Fibroblast of lung (primary cell): ENCODE data around the gene NLGN4X. TPM values are rescaled to one million over a fixed set of nuclear protein-coding genes. Genes with fewer than 3 reads are reported as not detected.

Source experiments
- DNase-seq, 2 donors: peaks; one replicate each; pipeline versions ENCODE4 v3.0.0 to v3.0.0-alpha.2; 2010; ENCODE audit warnings: low read depth in 2 of 2
- H2AFZ ChIP-seq: 2 replicates; pipeline ENCODE4 v1.5.1; 2012; ENCODE audit warnings: low read length, control low read depth, inconsistent platforms
- H3K27ac ChIP-seq: 2 replicates; pipeline ENCODE4 v1.5.1; 2011; ENCODE audit warnings: low read length, control low read depth; ENCODE audit not compliant: insufficient read depth
- H3K27me3 ChIP-seq: 2 replicates; pipeline ENCODE4 v1.5.1; 2011; ENCODE audit warnings: mild to moderate bottlenecking, low read length; ENCODE audit not compliant: control insufficient read depth, insufficient read depth
- H3K36me3 ChIP-seq: 2 replicates; pipeline ENCODE4 v1.5.1; 2011; ENCODE audit warnings: low read length; ENCODE audit not compliant: control insufficient read depth, insufficient read depth
- H3K4me1 ChIP-seq: 2 replicates; pipeline ENCODE4 v1.5.1; 2011; ENCODE audit warnings: low read length; ENCODE audit not compliant: control insufficient read depth, insufficient read depth; ENCODE audit errors: extremely low read depth
- H3K4me2 ChIP-seq: 2 replicates; pipeline ENCODE4 v1.5.1; 2011; ENCODE audit warnings: low read length, control low read depth; ENCODE audit not compliant: insufficient read depth; ENCODE audit errors: extremely low read depth
- H3K4me3 ChIP-seq, 4 experiments: fragments of 200-600 bp in 1 of 4; sonication (generic) in 1 of 4; replicated peaks in 1 of 4; 2 replicates each; pipeline ENCODE4 v1.5.1; 2011 to 2016; ENCODE audit warnings: low read length in 4 of 4, low read depth in 3 of 4, mild to moderate bottlenecking in 3 of 4, control low read depth in 2 of 4, inconsistent platforms in 1 of 4, mixed read lengths in 1 of 4; ENCODE audit not compliant: insufficient read depth in 1 of 4; ENCODE audit errors: control extremely low read depth in 1 of 4
- H3K79me2 ChIP-seq: 2 replicates; pipeline ENCODE4 v1.5.1; 2012; ENCODE audit warnings: mild to moderate bottlenecking, low read length, inconsistent platforms; ENCODE audit not compliant: control insufficient read depth, insufficient read depth
- H3K9ac ChIP-seq: 2 replicates; pipeline ENCODE4 v1.5.1; 2011; ENCODE audit warnings: mild to moderate bottlenecking, low read length, control low read depth; ENCODE audit not compliant: insufficient read depth
- H3K9me3 ChIP-seq: 2 replicates; pipeline ENCODE4 v1.5.1; 2012; ENCODE audit warnings: low read depth, low read length; ENCODE audit not compliant: control insufficient read depth, insufficient read depth
- H4K20me1 ChIP-seq: 2 replicates; pipeline ENCODE4 v1.5.1; 2011; ENCODE audit warnings: low read length; ENCODE audit not compliant: control insufficient read depth, insufficient read depth; ENCODE audit errors: extremely low read depth
- EZH2 ChIP-seq: IDR thresholded peaks from 2 replicates; pipeline ENCODE4 v1.5.1; 2012; ENCODE audit warnings: low read length, control low read depth, mild to moderate bottlenecking; ENCODE audit errors: missing control alignments
- polyA plus RNA-seq, 2 donors: library from polyadenylated mRNA; depleted of rRNA in 1 of 2; stranded (reverse) in 1 of 2; unstranded in 1 of 2; fragments of >200 nt; gene quantifications; 2 replicates each; pipeline ENCODE4 v1.2.1, GENCODE V29; 2011 to 2012; ENCODE audit warnings: missing spikeins in 1 of 2
- total RNA-seq: library from RNA; depleted of rRNA; stranded (reverse); fragments of >200 nt; gene quantifications from 2 replicates; pipeline ENCODE4 v1.2.1, GENCODE V29; 2014
- TF ChIP-seq, protein P1 (sequence below), 2 donors: IDR thresholded peaks in 1 of 2; conservative IDR thresholded peaks in 1 of 2; 1 replicate in 1 of 2; 2 replicates in 1 of 2; pipeline ENCODE4 v1.5.1; 2011 to 2012; ENCODE audit warnings: low read length in 2 of 2, control low read depth in 1 of 2, inconsistent platforms in 1 of 2, low read depth in 1 of 2, mild to moderate bottlenecking in 1 of 2

Gene NLGN4X
- total and polyA plus RNA-seq, 2 donors (not counting 1 experiment from before 2014, with no cell fraction given): 0.16 TPM; not detected in 1

DNA sequence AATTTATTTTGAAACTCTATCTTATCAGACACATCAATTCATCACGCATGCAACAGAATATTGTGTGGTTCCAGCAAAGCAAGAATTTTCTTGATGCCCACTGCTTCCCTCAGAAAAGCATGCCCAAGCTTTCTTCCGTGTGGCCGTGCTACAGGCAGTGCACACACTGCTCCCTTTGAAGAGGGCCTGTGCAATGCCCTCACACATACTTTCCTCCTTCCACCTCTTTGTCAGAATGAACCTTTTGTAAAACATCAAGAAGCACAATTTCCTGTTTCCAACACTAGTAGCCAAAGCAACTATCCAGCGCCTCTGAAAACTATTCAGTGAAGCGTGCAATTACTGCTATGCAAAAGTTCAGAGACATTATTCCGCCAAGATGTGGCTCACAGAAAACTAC is 201.7 kb downstream of the NLGN4X start:
- no peaks in the 10 kb centered on the region for H3K27me3 ChIP-seq
- no peak overlapping the region for H3K4me3 ChIP-seq
- no peak overlapping the region for H3K9ac ChIP-seq
- H3K4me1 ChIP-seq: no peaks in the 10 kb centered on the region
- H3K4me2 ChIP-seq: no peak overlapping the region
- TF ChIP-seq EZH2: no peak
- TF ChIP-seq, protein P1, sequence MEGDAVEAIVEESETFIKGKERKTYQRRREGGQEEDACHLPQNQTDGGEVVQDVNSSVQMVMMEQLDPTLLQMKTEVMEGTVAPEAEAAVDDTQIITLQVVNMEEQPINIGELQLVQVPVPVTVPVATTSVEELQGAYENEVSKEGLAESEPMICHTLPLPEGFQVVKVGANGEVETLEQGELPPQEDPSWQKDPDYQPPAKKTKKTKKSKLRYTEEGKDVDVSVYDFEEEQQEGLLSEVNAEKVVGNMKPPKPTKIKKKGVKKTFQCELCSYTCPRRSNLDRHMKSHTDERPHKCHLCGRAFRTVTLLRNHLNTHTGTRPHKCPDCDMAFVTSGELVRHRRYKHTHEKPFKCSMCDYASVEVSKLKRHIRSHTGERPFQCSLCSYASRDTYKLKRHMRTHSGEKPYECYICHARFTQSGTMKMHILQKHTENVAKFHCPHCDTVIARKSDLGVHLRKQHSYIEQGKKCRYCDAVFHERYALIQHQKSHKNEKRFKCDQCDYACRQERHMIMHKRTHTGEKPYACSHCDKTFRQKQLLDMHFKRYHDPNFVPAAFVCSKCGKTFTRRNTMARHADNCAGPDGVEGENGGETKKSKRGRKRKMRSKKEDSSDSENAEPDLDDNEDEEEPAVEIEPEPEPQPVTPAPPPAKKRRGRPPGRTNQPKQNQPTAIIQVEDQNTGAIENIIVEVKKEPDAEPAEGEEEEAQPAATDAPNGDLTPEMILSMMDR (conservative IDR thresholded peaks at IDR 0.05 in 1 of 2, IDR thresholded peaks at IDR 0.05 in 1 of 2; ENCODE audit: low read depth in 1 of 2, low read length in 2 of 2): no peak
- H3K79me2 ChIP-seq: no peaks in the 10 kb centered on the region
- no peak overlapping the region for H2AFZ ChIP-seq
- no peaks in the 10 kb centered on the region for H3K9me3 ChIP-seq
- H3K27ac ChIP-seq: no peak overlapping the region
- H4K20me1 ChIP-seq: no peaks in the 10 kb centered on the region
- DNase-seq: peak in 1 of 2 donors; percentile 10
- no peaks in the 10 kb centered on the region for H3K36me3 ChIP-seq

DNA sequence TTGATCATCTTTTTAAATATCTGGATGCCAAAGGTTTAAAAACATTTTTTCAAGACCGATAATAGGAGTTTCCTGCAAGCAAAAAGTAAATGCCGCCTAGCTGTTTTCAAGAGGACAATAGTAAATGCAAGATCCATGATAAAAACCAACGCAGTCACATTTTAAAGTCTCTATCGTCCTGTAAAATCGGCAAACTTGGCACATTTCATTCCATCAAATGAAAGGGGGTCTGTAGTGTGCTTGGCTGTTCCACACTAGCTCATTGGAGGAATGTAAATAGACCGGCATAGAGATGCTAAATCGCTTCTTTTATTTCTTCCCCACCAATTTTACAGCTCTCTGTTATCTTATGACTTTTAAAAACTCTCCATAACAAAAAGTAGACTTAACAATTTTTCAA is 202.2 kb downstream of the NLGN4X start:
- Histone ChIP-seq H3K4me1 (no peaks in the 10 kb centered on the region), H3K27me3 (no peaks in the 10 kb centered on the region), H3K4me3 (no peak overlapping the region), H3K36me3 (no peaks in the 10 kb centered on the region), H3K79me2 (no peaks in the 10 kb centered on the region), H3K27ac (no peak overlapping the region), H3K9me3 (no peaks in the 10 kb centered on the region), H3K4me2 (no peak overlapping the region), H3K9ac (no peak overlapping the region), H4K20me1 (no peaks in the 10 kb centered on the region), H2AFZ (no peak overlapping the region)
- no peak for DNase-seq
- TF ChIP-seq, protein P1 (conservative IDR thresholded peaks at IDR 0.05 in 1 of 2, IDR thresholded peaks at IDR 0.05 in 1 of 2; ENCODE audit: low read depth in 1 of 2, low read length in 2 of 2): no peak
- TF ChIP-seq EZH2: no peak

DNA sequence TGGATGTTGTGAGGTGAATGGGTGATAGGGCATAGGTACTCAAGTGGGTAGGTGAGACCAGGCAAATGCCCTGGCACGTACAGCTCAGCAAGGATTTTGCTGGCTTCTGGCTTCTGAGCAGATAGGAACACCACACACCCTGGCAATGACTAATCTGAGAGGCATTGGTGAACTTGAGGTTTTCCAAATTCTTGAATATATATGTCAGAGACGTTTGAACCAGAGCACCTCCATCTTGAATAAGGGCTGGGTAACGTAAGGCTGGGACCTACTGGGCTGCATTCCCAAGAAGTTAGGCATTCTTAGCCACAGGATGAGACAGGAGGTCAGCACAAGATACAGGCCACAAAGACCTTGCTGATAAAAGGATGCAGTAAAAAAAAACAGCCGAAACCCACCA is 204.5 kb downstream of the NLGN4X start:
- Histone ChIP-seq H3K4me2 (no peak overlapping the region), H3K9ac (no peak overlapping the region), H3K4me1 (no peaks in the 10 kb centered on the region), H3K36me3 (no peaks in the 10 kb centered on the region), H3K27me3 (no peaks in the 10 kb centered on the region), H3K27ac (no peak overlapping the region), H4K20me1 (no peaks in the 10 kb centered on the region), H3K9me3 (no peaks in the 10 kb centered on the region), H2AFZ (no peak overlapping the region), H3K4me3 (no peak overlapping the region), H3K79me2 (no peaks in the 10 kb centered on the region)
- TF ChIP-seq, protein P1 (conservative IDR thresholded peaks at IDR 0.05 in 1 of 2, IDR thresholded peaks at IDR 0.05 in 1 of 2; ENCODE audit: low read depth in 1 of 2, low read length in 2 of 2): no peak
- no peak for TF ChIP-seq EZH2
- DNase-seq: peak in 1 of 2 donors; percentile 82
